ENCODE measurements around the gene HLA-DQB1.
"Not testable (repeated sequence)": the region's sequence is repeated elsewhere in the genome, so short reads cannot be mapped to it uniquely, and the experiment has no call there.

The HLA-DQB1 gene

GRCh38 chr6:32662836-32663235, 3.6 kb downstream of the HLA-DQB1 start:
- in situ Hi-C loops (cut with MboI; ENCODE audit: low sequenced_read_pairs) = no loop called here

- in situ Hi-C loops (cut with MboI; ENCODE audit: low sequenced_read_pairs) = no loop called here
These were observed 4.4 kb downstream of the HLA-DQB1 start for GRCh38 chr6:32662099-32662498.

- in situ Hi-C loops (cut with MboI; ENCODE audit: low sequenced_read_pairs) = no loop called here
These were observed 6.4 kb downstream of the HLA-DQB1 start for GRCh38 chr6:32659856-32660595.

- in situ Hi-C loops (cut with MboI; ENCODE audit: low sequenced_read_pairs) = no loop called here
These were observed 8.1 kb downstream of the HLA-DQB1 start for GRCh38 chr6:32658268-32658897.

- in situ Hi-C loops (cut with MboI; ENCODE audit: low sequenced_read_pairs) = not testable (repeated sequence)
These were observed 8.6 kb downstream of the HLA-DQB1 start for GRCh38 chr6:32657819-32658218.

- in situ Hi-C loops (cut with MboI; ENCODE audit: low sequenced_read_pairs) = not testable (repeated sequence)
These were observed 9.1 kb downstream of the HLA-DQB1 start for GRCh38 chr6:32657329-32657728.

GRCh38 chr6:32655203-32655710, 11.2 kb downstream of the HLA-DQB1 start:
- in situ Hi-C loops (cut with MboI; ENCODE audit: low sequenced_read_pairs) = no loop called here

- in situ Hi-C loops (cut with MboI; ENCODE audit: low sequenced_read_pairs) = no loop called here
These were observed 21.3 kb downstream of the HLA-DQB1 start for GRCh38 chr6:32645047-32645703.

- in situ Hi-C loops (cut with MboI; ENCODE audit: low sequenced_read_pairs) = no loop called here
These were observed 22.6 kb downstream of the HLA-DQB1 start for GRCh38 chr6:32643904-32644303.

GRCh38 chr6:32642720-32643106, 23.7 kb downstream of the HLA-DQB1 start:
- in situ Hi-C loops (cut with MboI; ENCODE audit: low sequenced_read_pairs) = no loop called here

- in situ Hi-C loops (cut with MboI; ENCODE audit: low sequenced_read_pairs) = not testable (repeated sequence)
These were observed 24.4 kb downstream of the HLA-DQB1 start for GRCh38 chr6:32641785-32642719.

GRCh38 chr6:32641122-32641521, 25.3 kb downstream of the HLA-DQB1 start:
- in situ Hi-C loops (cut with MboI; ENCODE audit: low sequenced_read_pairs) = no loop called here

- in situ Hi-C loops (cut with MboI; ENCODE audit: low sequenced_read_pairs) = no loop called here
These were observed 26.7 kb downstream of the HLA-DQB1 start for GRCh38 chr6:32639440-32640394.

GRCh38 chr6:32638532-32639219, 27.8 kb downstream of the HLA-DQB1 start:
- in situ Hi-C loops (cut with MboI; ENCODE audit: low sequenced_read_pairs) = no loop called here

- in situ Hi-C loops (cut with MboI; ENCODE audit: low sequenced_read_pairs) = no loop called here
These were observed 28.6 kb downstream of the HLA-DQB1 start for GRCh38 chr6:32637883-32638282.

- in situ Hi-C loops (cut with MboI; ENCODE audit: low sequenced_read_pairs) = no loop called here
These were observed 29.1 kb downstream of the HLA-DQB1 start, which contains the start of gene HLA-DQA1 for GRCh38 chr6:32637219-32637880. HLA-DQA1 (plus strand) TSS chr6:32637406; CDS start chr6:32637459, 53 bp downstream.

GRCh38 chr6:32635526-32636123, 30.8 kb downstream of the HLA-DQB1 start:
- in situ Hi-C loops (cut with MboI; ENCODE audit: low sequenced_read_pairs) = no loop called here

GRCh38 chr6:32629793-32630192, 36.7 kb downstream of the HLA-DQB1 start:
- in situ Hi-C loops (cut with MboI; ENCODE audit: low sequenced_read_pairs) = not testable (repeated sequence)

Measured in hTERT RPE-1 (cell line).